Measurements from ENCODE around the gene NANS. TPM values are rescaled to one million over a fixed set of nuclear protein-coding genes. Genes with fewer than 3 reads are reported as not detected.

Gene NANS
- total and polyA plus RNA-seq, 2 of the 8 experiments (the other 6 are each of a cell fraction or from before 2014, with no cell fraction given) = 56.5 to 67.3 TPM

- TF ChIP-seq EZH2 (IDR thresholded peaks at IDR 0.05; ENCODE audit: low read depth, low read length, severe bottlenecking) = no peak
Observed at GRCh38 chr9:98067184-98067583, 10.7 kb downstream of the NANS start (continued).
